RWPE2 (cell line): ENCODE results near the gene OR8B4.

ENCODE experiments used
- ATAC-seq: fragments of 200-7000 bp; cut with Tn5 transposase; 3 replicates; pipeline ENCODE4 v1.9.1; 2021; ENCODE audit warnings: low read depth
- DNase-seq: peaks from one replicate; pipeline ENCODE4 v3.0.0-alpha.2; 2020; ENCODE audit warnings: low spot score
- H3K27ac ChIP-seq: fragments of 450-650 bp; 2 replicates; pipeline ENCODE4 v1.5.1; 2017; ENCODE audit warnings: mild to moderate bottlenecking; ENCODE audit not compliant: poor library complexity, severe bottlenecking
- H3K27me3 ChIP-seq: fragments of 250-450 bp; sonication (Bioruptor Pico); 2 replicates; pipeline ENCODE4 v1.5.1; 2021; ENCODE audit warnings: mild to moderate bottlenecking, moderate library complexity; ENCODE audit not compliant: insufficient read depth, poor library complexity, severe bottlenecking
- H3K36me3 ChIP-seq: fragments of 250-450 bp; sonication (Bioruptor Pico); 2 replicates; pipeline ENCODE4 v1.5.1; 2020; ENCODE audit warnings: low read depth, mild to moderate bottlenecking, moderate library complexity
- H3K4me1 ChIP-seq: fragments of 250-450 bp; sonication (Bioruptor Pico); 2 replicates; pipeline ENCODE4 v1.5.1; 2021; ENCODE audit warnings: mild to moderate bottlenecking, moderate library complexity; ENCODE audit not compliant: insufficient read depth, poor library complexity, severe bottlenecking
- H3K4me3 ChIP-seq: fragments of 250-450 bp; sonication (Bioruptor Pico); 2 replicates; pipeline ENCODE4 v1.5.1; 2021; ENCODE audit warnings: mild to moderate bottlenecking, moderate library complexity; ENCODE audit not compliant: severe bottlenecking
- H3K9me3 ChIP-seq: fragments of 250-450 bp; sonication (Bioruptor Pico); 2 replicates; pipeline ENCODE4 v1.5.1; 2021; ENCODE audit warnings: mild to moderate bottlenecking, moderate library complexity; ENCODE audit not compliant: severe bottlenecking
- CTCF ChIP-seq: fragments of 450-650 bp; IDR thresholded peaks from one replicate; pipeline ENCODE4 v1.5.1; 2017; ENCODE audit warnings: mild to moderate bottlenecking, moderate library complexity; ENCODE audit not compliant: poor library complexity, severe bottlenecking

Gene OR8B4

DNA sequence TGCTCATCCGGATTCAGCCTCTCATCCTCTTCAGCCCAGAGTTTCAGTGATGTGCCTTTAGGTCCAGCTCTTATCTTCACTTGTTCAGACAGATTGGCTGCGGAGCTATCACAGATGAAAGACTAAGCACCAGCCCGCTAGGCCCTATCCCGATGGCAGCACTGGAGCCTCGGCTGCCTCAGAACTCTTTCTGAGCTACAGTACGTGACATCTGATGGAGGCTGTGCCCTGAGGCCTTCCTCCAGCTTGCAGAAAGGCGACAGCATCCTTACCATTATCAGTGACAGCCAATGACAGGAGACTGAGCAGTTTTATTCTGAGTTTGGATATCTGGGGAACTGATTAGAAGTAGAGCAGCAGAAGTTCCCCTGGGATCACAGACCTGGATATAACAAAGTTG is 16.8 kb upstream of the OR8B4 start:
- DNase-seq: no peak
- Histone ChIP-seq H3K27ac (no peak overlapping the region), H3K9me3 (no peaks in the 10 kb centered on the region), H3K27me3 (no peaks in the 10 kb centered on the region), H3K36me3 (no peaks in the 10 kb centered on the region), H3K4me1 (no peaks in the 10 kb centered on the region), H3K4me3 (no peak overlapping the region)
- no peak for TF ChIP-seq CTCF
- no peak for ATAC-seq

- no peak for TF ChIP-seq CTCF
- Histone ChIP-seq H3K9me3 (no peaks in the 10 kb centered on the region), H3K4me1 (no peaks in the 10 kb centered on the region), H3K27ac (no peak overlapping the region), H3K36me3 (no peaks in the 10 kb centered on the region), H3K4me3 (no peak overlapping the region), H3K27me3 (peaks cover 2% of the 10 kb centered on the region)
- ATAC-seq (no peak), DNase-seq (no peak)
Observed at GRCh38 chr11:124441081-124441480, 16.4 kb upstream of the OR8B4 start.

DNA sequence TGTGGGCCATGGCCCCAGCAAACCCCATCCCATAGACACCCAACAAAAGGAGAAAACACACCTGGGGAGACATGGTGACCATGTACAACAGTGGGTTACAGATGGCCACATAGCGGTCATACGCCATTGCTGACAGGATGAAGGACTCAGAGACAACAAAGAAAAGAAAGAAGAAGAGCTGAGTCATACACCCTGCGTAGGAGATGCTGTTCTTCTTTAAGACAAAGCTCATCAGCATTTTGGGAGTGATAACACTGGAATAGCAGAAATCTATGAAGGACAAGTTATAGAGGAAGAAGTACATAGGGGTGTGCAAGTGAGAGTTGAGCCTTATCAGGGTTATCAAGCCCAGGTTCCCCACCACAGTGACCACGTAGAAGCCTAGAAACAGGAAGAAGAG is 15.9 kb upstream of the OR8B4 start:
- Histone ChIP-seq H3K27me3 (peaks cover 3% of the 10 kb centered on the region), H3K4me1 (no peaks in the 10 kb centered on the region), H3K36me3 (no peaks in the 10 kb centered on the region), H3K27ac (no peak overlapping the region), H3K4me3 (no peak overlapping the region), H3K9me3 (no peaks in the 10 kb centered on the region)
- DNase-seq (no peak), ATAC-seq (no peak)
- TF ChIP-seq CTCF: no peak

- Histone ChIP-seq H3K9me3 (no peaks in the 10 kb centered on the region), H3K36me3 (no peaks in the 10 kb centered on the region), H3K4me3 (no peak overlapping the region), H3K4me1 (no peaks in the 10 kb centered on the region), H3K27ac (no peak overlapping the region), H3K27me3 (peaks cover 3% of the 10 kb centered on the region)
- no peak for TF ChIP-seq CTCF
- no peak for ATAC-seq
- DNase-seq: no peak
Observed at GRCh38 chr11:124434699-124435098, 10.0 kb upstream of the OR8B4 start.

DNA sequence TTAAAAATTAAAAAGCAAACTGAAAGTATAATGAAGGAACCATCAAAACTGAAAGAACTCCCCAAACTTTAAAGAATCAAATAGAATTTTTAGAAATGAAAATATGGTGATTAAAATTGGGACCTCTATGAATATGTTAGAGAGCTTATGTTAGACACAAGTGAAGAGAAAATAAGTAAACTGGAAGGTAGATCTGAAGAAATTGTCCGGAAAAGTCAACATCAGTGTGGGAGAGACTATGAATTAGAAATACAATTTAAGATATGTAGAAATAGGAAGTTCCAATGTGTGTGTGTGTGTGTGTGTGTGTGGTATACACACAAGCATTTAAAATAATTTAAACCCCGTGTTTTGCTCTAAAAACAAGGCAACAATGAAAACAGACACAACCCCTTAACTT is 4.9 kb upstream of the OR8B4 start:
- H3K27ac ChIP-seq: no peak overlapping the region
- H3K9me3 ChIP-seq: no peaks in the 10 kb centered on the region
- H3K4me1 ChIP-seq: no peaks in the 10 kb centered on the region
- no peaks in the 10 kb centered on the region for H3K36me3 ChIP-seq
- no peak overlapping the region for H3K4me3 ChIP-seq
- H3K27me3 ChIP-seq: no peaks in the 10 kb centered on the region
- DNase-seq (no peak), ATAC-seq (no peak)
- TF ChIP-seq CTCF: no peak
